OCI-LY1 (cell line): Measurements from ENCODE around the gene NAV2.

Experiments used
- CTCF ChIP-seq: fragments of 200-600 bp; sonication (generic), shearing (Covaris generic); IDR thresholded peaks from 2 replicates; pipeline ENCODE4 v1.5.1; 2017; ENCODE audit warnings: mild to moderate bottlenecking, antibody characterized with exemption, low read length, moderate library complexity, mixed read lengths
- EZH2 ChIP-seq: fragments of 200-600 bp; sonication (generic), shearing (Covaris generic); IDR thresholded peaks from 2 replicates; pipeline ENCODE4 v1.8.0; 2017; ENCODE audit warnings: borderline replicate concordance, mixed run types, mild to moderate bottlenecking, antibody characterized with exemption, low read length, moderate library complexity, mixed read lengths

- TF ChIP-seq CTCF, result no peak
- TF ChIP-seq EZH2, result no peak
These were observed 268.5 kb downstream of the NAV2 start for GRCh38 chr11:19980957-19981669.
